KMS-11 (cell line): ENCODE measurements around the gene INVS.

Source experiments
- H2AFZ ChIP-seq: fragments of 200-600 bp; sonication (generic); 2 replicates; pipeline ENCODE4 v1.6.1; 2016; ENCODE audit warnings: antibody characterized with exemption, mixed run types, low read depth
- H3K27ac ChIP-seq: fragments of 200-600 bp; sonication (generic); 2 replicates; pipeline ENCODE4 v1.6.1; 2016; ENCODE audit warnings: mild to moderate bottlenecking, mixed run types
- H3K27me3 ChIP-seq: fragments of 200-600 bp; sonication (generic); 2 replicates; pipeline ENCODE4 v1.6.1; 2017; ENCODE audit warnings: mild to moderate bottlenecking, low read depth, mixed run types, moderate library complexity; ENCODE audit not compliant: insufficient read depth
- H3K36me3 ChIP-seq: fragments of 200-600 bp; sonication (generic); 2 replicates; pipeline ENCODE4 v1.6.1; 2017; ENCODE audit warnings: mild to moderate bottlenecking, mixed run types; ENCODE audit not compliant: insufficient read depth
- H3K4me1 ChIP-seq: fragments of 200-600 bp; sonication (generic); 2 replicates; pipeline ENCODE4 v1.6.1; 2016; ENCODE audit warnings: mild to moderate bottlenecking, low read depth, mixed run types; ENCODE audit not compliant: poor library complexity, severe bottlenecking
- H3K4me2 ChIP-seq: fragments of 200-600 bp; sonication (generic); 2 replicates; pipeline ENCODE4 v1.7.0; 2016; ENCODE audit warnings: mild to moderate bottlenecking, mixed run types
- H3K4me3 ChIP-seq: fragments of 200-600 bp; sonication (generic); IDR thresholded peaks from 2 replicates; pipeline ENCODE4 v1.6.1; 2017; ENCODE audit warnings: low read depth, low read length, mixed read lengths; ENCODE audit not compliant: insufficient read depth
- H3K79me2 ChIP-seq: fragments of 200-600 bp; sonication (generic); 2 replicates; pipeline ENCODE4 v1.6.1; 2016; ENCODE audit warnings: low read depth, mixed run types; ENCODE audit not compliant: insufficient read depth
- H3K9ac ChIP-seq: fragments of 200-600 bp; sonication (generic); 2 replicates; pipeline ENCODE4 v1.6.1; 2016; ENCODE audit warnings: mild to moderate bottlenecking, mixed run types
- H4K20me1 ChIP-seq: fragments of 200-600 bp; sonication (generic); 2 replicates; pipeline ENCODE4 v1.6.1; 2016; ENCODE audit warnings: mild to moderate bottlenecking, mixed run types; ENCODE audit not compliant: insufficient read depth
- CTCF ChIP-seq: fragments of 200-600 bp; sonication (generic); conservative IDR thresholded peaks from 2 replicates; pipeline ENCODE4 v1.6.1; 2017; ENCODE audit warnings: low read depth, mild to moderate bottlenecking, antibody characterized with exemption, low read length, moderate library complexity, mixed read lengths

The INVS gene

GRCh38 chr9:100281066-100281465 is 182.0 kb downstream of the INVS start:
- no peak for TF ChIP-seq CTCF
- no peaks in the 10 kb centered on the region for H3K36me3 ChIP-seq
- no peaks in the 10 kb centered on the region for H3K4me1 ChIP-seq
- no peaks in the 10 kb centered on the region for H4K20me1 ChIP-seq
- H3K79me2 ChIP-seq: no peaks in the 10 kb centered on the region
- H2AFZ ChIP-seq: no peak overlapping the region
- H3K4me2 ChIP-seq: no peak overlapping the region
- H3K27ac ChIP-seq: no peak overlapping the region
- no peak overlapping the region for H3K9ac ChIP-seq
- no peaks in the 10 kb centered on the region for H3K27me3 ChIP-seq
- no peak overlapping the region for H3K4me3 ChIP-seq

- TF ChIP-seq CTCF: no peak
- no peak overlapping the region for H3K27ac ChIP-seq
Observed at GRCh38 chr9:100281676-100282387, 182.8 kb downstream of the INVS start.

GRCh38 chr9:100282388-100282719 is 183.3 kb downstream of the INVS start:
- Histone ChIP-seq H3K79me2 (no peaks in the 10 kb centered on the region), H3K27me3 (no peaks in the 10 kb centered on the region), H3K9ac (no peak overlapping the region), H3K4me2 (no peak overlapping the region), H3K4me3 (no peak overlapping the region), H3K27ac (no peak overlapping the region), H3K36me3 (no peaks in the 10 kb centered on the region), H2AFZ (no peak overlapping the region), H3K4me1 (no peaks in the 10 kb centered on the region), H4K20me1 (no peaks in the 10 kb centered on the region)
- TF ChIP-seq CTCF: no peak

More at GRCh38 chr9:100281676-100282387, 182.8 kb downstream of the INVS start:
- no peak overlapping the region for H3K4me2 ChIP-seq
- no peak overlapping the region for H3K4me3 ChIP-seq
- H3K9ac ChIP-seq: no peak overlapping the region
- no peaks in the 10 kb centered on the region for H3K4me1 ChIP-seq
- H3K27me3 ChIP-seq: no peaks in the 10 kb centered on the region
- no peaks in the 10 kb centered on the region for H3K36me3 ChIP-seq
- no peaks in the 10 kb centered on the region for H4K20me1 ChIP-seq
- no peaks in the 10 kb centered on the region for H3K79me2 ChIP-seq
- H2AFZ ChIP-seq: no peak overlapping the region

- Histone ChIP-seq H3K36me3 (no peaks in the 10 kb centered on the region), H3K27ac (no peak overlapping the region), H3K4me2 (no peak overlapping the region), H3K4me3 (no peak overlapping the region), H3K4me1 (no peaks in the 10 kb centered on the region), H3K27me3 (no peaks in the 10 kb centered on the region), H3K79me2 (no peaks in the 10 kb centered on the region), H3K9ac (no peak overlapping the region), H2AFZ (no peak overlapping the region), H4K20me1 (no peaks in the 10 kb centered on the region)
- TF ChIP-seq CTCF: no peak
Observed at GRCh38 chr9:100284247-100284646, 185.2 kb downstream of the INVS start.
